ENCODE data around the gene BRAF. TPM values are rescaled to one million over a fixed set of nuclear protein-coding genes. Genes with fewer than 3 reads are reported as not detected.

BRAF gene
- total and polyA plus RNA-seq, 2 of the 8 experiments (the other 6 are each of a cell fraction or from before 2014, with no cell fraction given) = 11.4 to 32.6 TPM

GRCh38 chr7:140678816-140679130, 246.0 kb downstream of the BRAF start (continued):
- TF ChIP-seq JUN (IDR thresholded peaks at IDR 0.05; ENCODE audit: low read depth, low read length) = no peak
- TF ChIP-seq POLR2AphosphoS5 (IDR thresholded peaks at IDR 0.05; ENCODE audit: low read depth, low read length) = no peak
